ENCODE measurements around the gene CLDND2.

GRCh38 chr19:51399231-51399630 lies 30.4 kb upstream of the CLDND2 start:
- TF ChIP-seq CTCF (IDR thresholded peaks at IDR 0.05) (no peak), TCF7L2 (IDR thresholded peaks at IDR 0.05; ENCODE audit: low read depth, low read length) (no peak)
